GM19372 (cell line): ENCODE data around the gene CLEC4M.
"Not testable (repeated sequence)": the region's sequence is repeated elsewhere in the genome, so short reads cannot be mapped to it uniquely, and the experiment has no call there.

Experiments used
- ATAC-seq: cut with Tn5 transposase; IDR thresholded peaks from one replicate; pipeline ENCODE4 v1.9.1; 2021; ENCODE audit warnings: mild to moderate bottlenecking, low read depth, moderate library complexity; ENCODE audit not compliant: unreplicated experiment

The CLEC4M gene

DNA sequence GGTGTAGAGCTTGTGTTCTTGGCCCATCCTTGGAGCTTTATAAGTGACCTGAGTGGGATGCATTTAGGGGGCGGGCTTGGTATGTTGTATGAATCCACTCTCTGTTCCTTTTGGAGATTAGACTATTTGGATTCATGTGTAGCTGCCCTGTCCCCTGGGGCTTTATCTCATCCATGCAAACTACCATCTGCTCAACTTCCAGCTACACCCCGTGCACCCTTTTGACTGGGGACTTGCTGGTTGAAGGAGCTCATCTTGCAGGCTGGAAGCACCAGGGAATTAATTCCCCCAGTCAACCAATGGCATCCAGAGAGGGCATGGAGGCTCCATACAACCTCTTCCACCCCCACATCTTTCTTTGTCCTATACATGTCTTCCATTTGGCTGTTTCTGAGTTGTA is 6.1 kb downstream of the CLEC4M start:
- no peak for ATAC-seq

DNA sequence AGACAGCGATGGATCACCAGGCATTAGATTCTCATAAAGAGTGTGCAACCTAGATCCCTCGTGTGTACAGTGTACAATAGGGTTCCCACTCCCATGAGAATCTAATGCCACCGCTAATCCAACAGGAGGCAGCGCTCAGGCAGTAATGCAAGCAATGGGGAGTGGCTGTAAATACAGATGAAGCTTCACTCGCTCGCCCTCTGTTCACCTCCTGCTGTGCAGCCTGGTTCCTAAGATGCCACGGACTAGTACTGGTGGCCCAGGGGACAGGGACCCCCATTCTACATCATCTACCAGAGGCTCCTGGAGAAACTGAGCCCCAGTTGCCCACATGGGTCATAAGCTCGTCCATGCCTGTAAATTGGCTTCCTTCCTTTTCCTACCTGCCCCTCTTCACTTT is 8.0 kb downstream of the CLEC4M start:
- ATAC-seq = no peak

DNA sequence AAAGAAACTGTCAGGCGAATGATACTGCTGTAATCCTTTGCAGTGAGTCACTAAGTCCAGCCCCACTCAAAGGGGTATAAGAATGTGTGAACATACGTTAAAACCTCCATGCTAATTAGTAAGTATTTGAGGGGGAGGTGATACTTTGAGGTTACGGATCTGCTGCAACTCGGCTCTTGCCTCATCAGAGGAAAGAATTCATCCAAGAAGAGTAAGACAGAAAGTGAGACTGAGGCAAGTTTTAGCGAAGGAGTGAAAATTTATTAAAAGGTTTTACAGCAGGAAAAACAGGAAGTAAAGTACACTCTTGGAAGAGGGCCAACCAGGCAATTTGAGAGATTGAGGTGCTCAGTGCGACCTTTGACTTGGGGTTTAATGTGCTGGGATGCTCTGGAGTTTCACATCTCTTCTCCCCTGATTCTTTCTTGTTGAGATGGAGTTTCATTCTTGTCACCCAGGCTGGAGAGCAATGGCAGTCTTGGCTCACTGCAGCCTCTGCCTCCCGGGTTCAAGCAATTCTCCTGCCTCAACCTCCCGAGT is 9.8 kb downstream of the CLEC4M start:
- no peak for ATAC-seq

DNA sequence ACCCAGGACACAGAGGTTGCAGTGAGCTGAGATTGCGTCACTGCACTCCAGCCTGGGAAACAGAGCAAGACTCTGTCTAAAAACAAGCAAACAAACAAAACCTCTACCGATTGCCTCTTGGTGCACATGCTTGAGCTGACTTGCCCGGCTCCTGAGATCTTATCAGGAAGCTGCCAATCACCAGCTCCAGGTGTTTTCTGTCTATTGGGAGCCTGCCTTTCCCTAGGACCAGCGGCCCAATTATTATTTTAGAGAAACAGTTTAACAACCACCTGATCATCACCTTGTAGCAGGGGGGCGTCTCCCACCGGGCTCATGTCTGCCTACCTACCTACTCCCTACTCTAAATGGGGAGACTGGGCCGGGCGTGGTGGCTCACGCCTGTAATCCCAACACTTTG is 10.8 kb downstream of the CLEC4M start:
- no peak for ATAC-seq

DNA sequence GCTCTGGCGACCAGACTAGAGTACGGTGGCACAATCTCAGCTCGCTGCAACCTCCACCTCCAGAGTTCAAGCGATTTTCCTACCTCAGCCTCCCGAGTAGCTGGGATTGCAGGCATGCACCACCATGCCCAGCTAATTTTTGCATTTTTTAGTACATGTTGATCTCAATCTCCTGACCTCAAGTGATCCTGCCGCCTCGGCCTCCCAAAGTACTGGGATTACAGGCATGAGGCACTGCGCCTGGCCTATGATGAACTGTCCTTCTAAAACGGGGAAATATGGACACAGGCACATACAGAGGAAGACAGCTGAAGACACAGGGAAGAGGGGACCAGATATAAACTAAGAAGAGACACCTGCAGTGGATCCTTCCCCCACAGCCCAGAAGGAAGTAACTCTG is 12.7 kb downstream of the CLEC4M start:
- no peak for ATAC-seq

DNA sequence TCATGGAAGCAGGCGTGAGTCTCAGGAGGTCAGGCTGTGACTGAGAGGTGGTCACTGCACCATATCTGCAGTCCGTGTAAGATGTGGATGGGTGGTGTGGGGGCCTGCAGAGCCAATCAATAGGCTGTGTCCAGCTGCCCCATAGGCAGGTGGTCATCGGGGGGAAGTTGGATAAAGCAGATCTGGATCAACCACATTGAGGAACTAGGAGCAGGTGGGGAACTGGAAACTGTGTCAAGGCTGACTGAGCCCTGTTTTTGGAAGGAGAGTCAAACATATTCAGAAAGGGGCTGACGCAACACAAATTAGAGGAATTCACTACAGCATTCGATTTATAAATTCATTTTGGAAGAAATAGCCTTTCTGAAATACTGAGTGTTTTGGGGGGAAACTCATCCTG is 15.0 kb downstream of the CLEC4M start:
- ATAC-seq = no peak

DNA sequence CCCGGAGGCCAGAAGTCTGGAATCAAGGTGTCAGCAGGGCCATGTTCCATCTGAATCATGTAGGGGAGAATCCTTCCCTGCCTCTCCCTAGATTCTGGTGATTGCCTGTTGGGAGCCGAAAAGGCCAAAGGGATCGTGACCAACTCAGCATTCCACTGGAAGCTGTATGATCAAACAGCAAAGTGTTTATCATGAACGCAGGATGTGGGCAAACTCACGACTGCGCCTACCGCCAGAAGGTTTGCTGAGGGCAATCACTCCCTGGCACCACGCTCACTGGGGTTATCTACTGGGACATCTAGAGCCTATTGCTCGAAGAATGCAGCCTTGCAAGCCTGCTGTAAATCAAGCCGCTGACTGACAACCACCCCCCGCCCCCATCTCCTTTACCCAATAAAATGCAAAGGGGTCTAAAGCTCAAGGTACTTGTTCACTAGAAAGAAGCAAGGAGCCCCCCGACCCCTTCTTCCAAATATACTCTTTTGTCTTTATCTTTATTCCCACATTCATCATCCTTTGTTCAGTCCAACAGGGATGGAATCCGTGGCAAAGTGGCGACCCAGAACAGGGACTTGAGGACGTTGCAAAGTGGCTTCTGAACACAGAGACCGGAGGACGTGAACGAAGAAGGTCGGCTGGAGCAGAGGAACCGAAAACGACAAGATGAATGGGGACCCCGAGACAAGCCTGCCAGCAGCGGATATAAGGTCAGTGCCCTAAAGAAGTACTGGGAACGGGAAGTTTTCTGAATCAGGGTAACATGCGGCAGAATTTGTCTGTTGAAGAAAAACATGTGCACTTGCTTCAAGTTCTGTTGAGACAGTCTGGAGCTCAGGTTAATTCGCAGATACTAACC is 16.8 kb downstream of the CLEC4M start:
- no peak for ATAC-seq

DNA sequence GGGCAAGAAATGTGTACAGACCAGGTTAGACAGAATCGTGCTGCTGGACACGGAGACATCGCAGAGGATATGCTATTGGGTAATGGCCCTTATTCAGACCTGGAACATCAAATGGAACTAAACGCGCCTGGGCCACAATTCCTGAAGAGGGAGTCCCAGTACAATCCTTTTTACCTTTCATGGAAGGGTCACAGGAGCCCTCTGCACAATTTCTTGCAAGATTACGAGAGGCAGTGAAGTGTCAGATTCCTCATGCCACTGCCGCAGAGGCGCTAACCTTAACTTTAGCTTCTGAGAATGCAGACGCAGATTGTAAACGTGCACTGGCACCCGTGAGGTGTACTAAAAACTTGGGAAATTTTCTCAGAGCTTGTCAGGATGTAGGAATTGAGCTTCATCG is 18.1 kb downstream of the CLEC4M start:
- no peak for ATAC-seq

DNA sequence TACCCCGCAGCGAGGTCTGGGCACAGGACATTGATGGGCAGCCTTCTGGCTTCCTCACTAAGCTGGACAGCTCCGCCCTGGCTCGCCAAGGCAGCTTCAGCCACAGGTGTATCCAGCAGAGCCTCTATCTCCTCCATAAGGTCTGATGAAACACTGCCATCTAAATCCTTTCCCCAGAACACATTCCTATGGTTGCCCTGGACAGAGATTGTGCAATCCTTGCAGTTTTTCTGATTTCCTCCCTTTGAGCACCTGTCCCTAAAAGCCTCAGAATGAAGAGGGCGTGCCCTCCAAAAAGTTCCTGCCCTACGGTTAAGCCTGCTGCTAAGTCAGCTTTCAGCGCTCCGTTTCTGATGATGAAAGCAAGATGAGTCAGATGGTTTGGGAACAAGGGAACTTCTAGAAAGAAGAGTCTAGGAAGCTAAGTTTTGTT is 21.0 kb downstream of the CLEC4M start:
- ATAC-seq = no peak

DNA sequence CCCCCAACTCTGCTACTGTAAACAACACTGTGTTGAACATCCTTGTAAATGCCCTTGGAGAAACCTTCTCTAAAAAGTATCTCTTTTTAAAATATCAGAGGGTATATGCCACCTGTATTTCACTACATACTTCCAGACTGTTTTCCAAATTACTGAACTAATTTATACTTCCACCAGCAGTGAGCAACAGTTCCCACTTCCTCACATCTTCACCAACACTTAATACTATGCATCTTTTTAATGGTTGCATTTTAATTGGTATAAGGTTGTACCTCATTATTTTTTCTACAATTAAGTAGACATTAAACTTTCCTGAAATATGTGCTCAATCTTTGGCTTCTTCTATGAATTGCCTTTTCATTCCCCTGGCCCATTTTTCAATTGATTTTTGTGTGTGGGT is 21.8 kb downstream of the CLEC4M start:
- no peak for ATAC-seq

DNA sequence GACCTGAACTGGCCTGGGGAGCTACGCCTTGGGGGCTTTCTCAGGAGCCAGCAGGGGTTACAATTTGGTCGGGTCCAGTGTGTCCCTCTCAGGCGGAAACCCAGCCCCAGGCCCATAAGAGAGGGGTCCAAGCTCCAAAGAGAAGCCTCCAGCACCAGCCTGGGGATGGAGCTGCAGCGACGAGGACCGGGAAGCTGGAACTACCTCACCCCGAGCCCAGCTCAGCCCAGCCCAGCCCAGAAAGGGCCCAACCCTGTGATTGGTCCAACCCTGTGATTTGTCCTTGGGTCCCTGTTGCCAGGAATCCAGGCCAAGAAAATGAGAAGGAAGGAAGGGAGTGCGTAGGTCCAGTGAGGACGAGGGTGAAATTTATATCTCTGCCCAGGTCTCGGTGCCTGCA is 24.1 kb downstream of the CLEC4M start:
- ATAC-seq = no peak

DNA sequence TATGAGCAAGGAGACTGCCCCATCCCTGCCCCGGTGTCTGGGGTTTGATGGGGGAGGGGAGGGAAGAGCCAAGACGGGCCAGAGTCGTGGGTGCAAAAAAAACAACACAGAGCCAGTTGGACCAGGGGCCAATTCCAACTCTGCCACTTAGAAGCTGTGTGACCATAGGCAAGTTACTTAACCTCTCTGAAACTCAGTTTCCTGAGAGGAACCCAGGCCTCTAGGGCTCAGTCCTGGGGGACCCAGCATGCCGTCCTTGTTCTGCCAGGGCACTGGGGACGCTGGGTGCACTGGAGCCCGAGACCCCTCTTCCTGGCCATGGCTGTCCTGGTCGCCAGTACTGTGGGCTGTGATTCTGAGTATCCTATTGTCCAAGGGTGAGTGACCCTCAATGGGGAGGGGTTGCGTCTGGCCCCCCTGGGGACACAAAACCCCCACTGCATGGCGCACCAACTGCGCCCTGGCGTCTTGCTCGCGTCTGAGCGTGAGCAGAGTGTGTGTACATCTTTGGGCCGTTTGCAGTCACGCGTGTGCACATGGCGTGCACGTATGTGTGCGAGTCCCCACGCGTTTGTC is 24.6 kb downstream of the CLEC4M start:
- no peak for ATAC-seq

DNA sequence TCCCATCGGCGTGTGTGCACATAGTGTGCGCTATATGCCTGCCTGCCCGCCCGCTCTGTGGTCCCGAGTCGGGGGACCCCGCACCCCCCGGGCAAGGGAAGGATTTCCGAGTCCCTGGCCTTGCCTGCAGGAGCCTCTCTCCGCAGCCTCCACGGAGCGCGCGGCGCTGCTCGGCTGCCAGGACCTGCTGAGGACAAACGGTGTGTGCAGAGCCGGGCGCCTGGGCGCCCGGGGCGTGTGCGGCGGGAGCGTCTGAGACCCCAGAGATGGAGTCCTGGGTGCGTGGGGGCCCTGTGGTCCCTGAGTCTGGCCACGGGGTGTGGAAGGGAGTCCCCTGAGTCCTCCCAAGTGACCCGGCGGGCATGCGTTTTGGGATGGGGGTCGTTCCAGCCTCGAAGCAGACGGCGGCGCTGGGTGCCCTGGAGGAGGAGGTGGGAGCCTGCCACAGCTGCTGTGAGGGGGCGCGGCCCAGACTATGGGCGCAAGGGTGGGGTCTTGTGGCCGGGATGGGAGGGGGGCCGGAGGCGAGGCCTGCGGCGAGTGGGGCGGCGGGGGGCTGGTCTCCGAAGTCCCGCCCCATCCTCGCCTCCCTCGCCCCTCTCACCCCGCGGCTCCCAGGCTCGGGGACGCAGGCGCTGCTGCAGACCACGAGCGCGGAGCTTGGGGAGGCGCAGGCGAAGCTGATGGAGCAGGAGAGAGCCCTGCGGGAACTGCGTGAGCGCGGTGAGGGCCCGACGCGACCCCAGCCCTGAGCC is 25.3 kb downstream of the CLEC4M start:
- no peak for ATAC-seq

DNA sequence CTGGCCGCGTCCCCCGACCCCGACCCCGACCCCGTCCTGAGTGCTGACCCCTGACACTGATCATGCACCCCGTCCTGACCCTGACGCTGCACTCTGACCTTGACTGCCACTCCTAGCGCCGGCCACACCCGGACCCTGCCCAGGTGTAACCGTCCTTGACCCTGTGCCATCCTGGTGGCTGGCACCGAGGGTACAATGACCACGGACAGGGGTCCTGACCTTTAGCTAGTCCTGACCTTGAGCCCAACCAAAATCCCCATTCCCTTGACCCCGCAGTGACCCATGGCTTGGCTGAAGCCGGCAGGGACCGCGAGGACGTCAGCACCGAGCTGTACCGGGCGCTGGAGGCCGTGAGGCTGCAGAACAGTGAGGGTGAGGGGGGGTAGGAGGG is 25.9 kb downstream of the CLEC4M start:
- ATAC-seq = no peak

DNA sequence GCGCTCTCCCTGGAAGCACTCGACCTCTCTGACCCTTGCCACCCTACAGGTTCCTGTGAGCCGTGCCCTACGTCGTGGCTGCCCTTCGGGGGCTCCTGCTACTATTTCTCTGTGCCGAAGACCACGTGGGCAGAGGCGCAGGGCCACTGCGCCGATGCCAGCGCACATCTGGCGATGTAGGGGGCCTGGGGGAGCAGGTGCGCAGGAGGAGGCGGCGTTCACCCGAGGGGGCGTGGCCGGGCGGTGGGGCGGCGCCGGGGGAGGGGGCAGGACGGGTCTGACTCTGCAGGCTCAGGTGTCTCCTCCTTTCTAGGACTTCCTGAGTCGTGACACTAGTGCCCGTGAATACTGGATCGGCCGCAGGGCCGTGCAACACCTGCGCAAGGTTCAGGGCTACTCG is 26.4 kb downstream of the CLEC4M start:
- no peak for ATAC-seq

DNA sequence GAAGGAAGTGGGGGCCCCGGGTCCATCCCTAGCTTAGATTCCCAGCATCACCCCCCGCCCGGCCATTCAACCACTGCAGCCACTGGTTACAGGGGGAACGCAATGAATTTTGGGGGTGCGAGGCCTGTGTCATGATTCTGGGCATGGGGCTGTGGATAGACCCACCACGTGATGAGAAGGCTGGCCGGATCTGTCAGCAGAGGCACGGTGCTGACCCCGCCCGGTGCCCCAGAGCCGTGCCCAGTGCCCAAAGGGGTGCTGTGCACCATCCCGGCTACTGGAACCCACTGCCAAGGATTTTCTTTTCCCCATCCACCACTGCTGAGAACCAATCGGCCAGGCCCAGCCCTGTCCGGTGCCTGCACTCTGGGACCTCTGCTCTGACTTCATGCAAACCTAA is 27.4 kb downstream of the CLEC4M start:
- no peak for ATAC-seq

DNA sequence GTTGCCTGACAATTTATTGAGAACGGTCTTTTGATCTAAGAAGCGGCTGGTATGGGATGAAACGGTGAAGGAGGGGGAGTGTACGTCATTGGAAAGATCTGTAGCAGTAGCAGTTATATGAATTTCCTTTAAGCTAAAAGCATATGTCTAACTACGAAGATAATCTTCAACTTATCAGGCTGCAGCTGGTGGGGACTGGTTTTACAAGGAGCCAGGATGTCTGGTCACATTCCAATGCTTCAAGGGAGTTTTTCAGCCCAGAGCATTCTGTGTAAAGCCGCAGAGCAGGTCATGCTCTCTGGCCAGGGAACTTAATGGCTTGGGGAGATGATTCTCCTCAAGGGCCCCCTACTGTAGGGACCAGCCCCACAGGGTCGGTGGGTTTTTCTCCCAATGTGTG is 29.2 kb downstream of the CLEC4M start:
- ATAC-seq = no peak

DNA sequence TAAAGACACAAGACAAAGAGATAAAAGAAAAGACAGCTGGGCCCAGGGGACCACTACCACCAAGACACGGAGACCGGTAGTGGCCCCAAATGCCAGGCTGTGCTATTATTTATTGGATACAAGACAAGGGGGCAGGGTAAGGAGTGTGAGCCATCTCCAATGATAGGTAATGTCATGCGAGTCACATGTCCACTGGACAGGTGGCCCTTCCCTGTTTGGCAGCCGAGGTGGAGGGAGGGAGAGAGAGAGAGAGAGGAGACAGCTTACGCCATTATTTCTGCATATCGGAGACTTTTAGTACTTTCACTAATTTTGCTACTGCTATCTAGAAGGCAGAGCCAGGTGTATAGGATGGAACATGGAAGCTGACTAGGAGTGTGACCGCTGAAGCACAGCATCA is 29.7 kb downstream of the CLEC4M start:
- not testable (repeated sequence) for ATAC-seq

DNA sequence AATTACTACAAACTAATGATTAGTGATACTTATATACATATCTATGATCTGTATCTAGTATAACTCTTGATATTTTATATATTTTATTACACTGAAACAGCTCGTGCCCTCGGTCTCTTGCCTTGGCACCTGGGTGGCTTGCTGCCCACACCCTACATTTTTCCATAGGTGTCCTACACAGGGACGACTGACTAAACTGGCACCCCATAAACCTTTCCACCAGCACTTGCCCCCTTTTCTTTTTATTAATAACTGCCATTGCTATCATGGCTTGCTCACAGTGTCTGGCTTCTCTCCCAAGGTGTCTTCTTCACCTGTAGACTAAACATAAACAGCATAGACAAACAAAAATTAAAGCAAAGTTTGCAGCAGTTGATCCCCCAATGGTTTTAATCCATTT is 30.4 kb downstream of the CLEC4M start:
- no peak for ATAC-seq

DNA sequence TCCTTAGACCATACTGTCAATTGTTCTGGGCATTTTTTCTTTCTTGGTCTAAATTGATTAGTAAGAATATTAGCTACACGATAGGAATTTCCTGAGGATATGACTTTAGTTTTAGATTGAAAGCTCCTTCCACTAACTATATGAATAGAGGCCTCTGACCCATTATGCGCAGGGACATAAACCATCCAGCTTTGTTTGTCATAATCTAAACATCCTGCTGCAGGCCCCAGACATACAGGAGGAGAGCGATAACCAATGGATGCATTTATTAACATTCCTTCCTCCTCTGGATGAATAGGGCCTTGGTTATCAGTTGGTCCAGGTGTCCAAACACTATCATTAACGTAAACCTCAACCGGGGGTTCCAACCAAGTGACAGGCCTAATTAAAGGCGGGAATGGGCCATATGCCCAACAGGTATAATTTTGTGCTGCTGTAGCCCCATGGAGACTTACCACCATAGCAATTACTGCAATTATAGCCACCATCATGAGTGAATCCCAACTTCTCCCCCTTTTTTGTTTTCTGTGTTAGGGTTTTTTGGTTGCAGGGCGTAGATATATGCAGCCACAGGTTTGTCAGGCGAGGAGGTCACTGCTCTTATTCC is 32.6 kb downstream of the CLEC4M start:
- ATAC-seq = no peak
